NCI-H2196 (cell line): ENCODE measurements around the gene ASPG.

Experiments used
- DNase-seq: peaks from one replicate; lab custom pipeline; 2025; ENCODE audit not compliant: unreplicated experiment; lab: John Stamatoyannopoulos, UW

ASPG gene

GRCh38 chr14:104085032-104085888 lies at the start of gene ASPG:
ASPG (plus strand) TSS chr14:104085700; CDS start chr14:104085771, 71 bp downstream.
- DNase-seq = no peak

GRCh38 chr14:104036212-104036611 lies 49.3 kb upstream of the ASPG start:
- no peak for DNase-seq

- no peak for DNase-seq
Measured at GRCh38 chr14:104037074-104037473, 48.4 kb upstream of the ASPG start.

- DNase-seq = no peak
Measured at GRCh38 chr14:104037903-104038302, 47.6 kb upstream of the ASPG start.

GRCh38 chr14:104039214-104039613 lies 46.3 kb upstream of the ASPG start:
- no peak for DNase-seq

- DNase-seq = no peak
Measured at GRCh38 chr14:104040539-104040938, 45.0 kb upstream of the ASPG start.

GRCh38 chr14:104041430-104042104 lies 43.9 kb upstream of the ASPG start:
- no peak for DNase-seq

GRCh38 chr14:104044016-104044415 lies 41.5 kb upstream of the ASPG start:
- no peak for DNase-seq

GRCh38 chr14:104047761-104048160 lies 37.7 kb upstream of the ASPG start:
- DNase-seq = no peak

- no peak for DNase-seq
Measured at GRCh38 chr14:104048758-104049507, 36.6 kb upstream of the ASPG start.

GRCh38 chr14:104049576-104050240 lies 35.8 kb upstream of the ASPG start:
- DNase-seq = no peak

GRCh38 chr14:104051092-104051813 lies 34.2 kb upstream of the ASPG start:
- no peak for DNase-seq

- no peak for DNase-seq
Measured at GRCh38 chr14:104054222-104054905, 31.1 kb upstream of the ASPG start.

GRCh38 chr14:104062281-104062680 lies 23.2 kb upstream of the ASPG start:
- no peak for DNase-seq

- no peak for DNase-seq
Measured at GRCh38 chr14:104064003-104064402, 21.5 kb upstream of the ASPG start.

- DNase-seq = no peak
Measured at GRCh38 chr14:104066279-104066678, 19.2 kb upstream of the ASPG start.

- DNase-seq = no peak
Measured at GRCh38 chr14:104066719-104067295, 18.7 kb upstream of the ASPG start.

GRCh38 chr14:104069541-104069940 lies 16.0 kb upstream of the ASPG start:
- no peak for DNase-seq

- DNase-seq = no peak
Measured at GRCh38 chr14:104072586-104072985, 12.9 kb upstream of the ASPG start.

GRCh38 chr14:104073764-104074163 lies 11.7 kb upstream of the ASPG start:
- DNase-seq = no peak
